Measurements from ENCODE around the gene ITIH5. TPM values are rescaled to one million over a fixed set of nuclear protein-coding genes. Genes with fewer than 3 reads are reported as not detected.
A peak's percentile ranks its signal among the peaks of the same experiment; 100 is the strongest.

Gene ITIH5
- total RNA-seq, 2 donors from 2014 or later: 15.9 to 74.5 TPM

GRCh38 chr10:7667262-7668141 is 736 bp upstream of the ITIH5 start:
- ATAC-seq (ENCODE audit: insufficient number of reproducible peaks, low FRiP score, low read depth) (no peak), DNase-seq (ENCODE audit: low spot score) (no peak)
- Histone ChIP-seq H3K27ac (no peak overlapping the region), H3K36me3 (no peaks in the 10 kb centered on the region), H3K4me3 (peak overlapping the region; percentile 37), H3K27me3 (replicated peaks; ENCODE audit: insufficient read depth) (no peaks in the 10 kb centered on the region), H3K9me3 (no peaks in the 10 kb centered on the region), H3K4me1 (ENCODE audit: control insufficient read depth in 1 of 2, low read depth in 2 of 2) (peaks cover 5 to 15% of the 10 kb centered on the region in 2 donors)
- TF ChIP-seq CTCF (IDR thresholded peaks at IDR 0.05): no peak

GRCh38 chr10:7665767-7666166 is 999 bp downstream of the ITIH5 start:
- ATAC-seq (ENCODE audit: insufficient number of reproducible peaks, low FRiP score, low read depth): no peak
- Histone ChIP-seq H3K27ac (no peak overlapping the region), H3K27me3 (replicated peaks; ENCODE audit: insufficient read depth) (no peaks in the 10 kb centered on the region), H3K9me3 (no peaks in the 10 kb centered on the region), H3K4me3 (peak overlapping the region; percentile 80), H3K4me1 (ENCODE audit: control insufficient read depth in 1 of 2, low read depth in 2 of 2) (peaks cover 5 to 15% of the 10 kb centered on the region in 2 donors), H3K36me3 (no peaks in the 10 kb centered on the region)
- DNase-seq (ENCODE audit: low spot score): no peak
- TF ChIP-seq CTCF (IDR thresholded peaks at IDR 0.05): no peak

- no peak overlapping the region for H3K27ac ChIP-seq
- H3K36me3 ChIP-seq: no peaks in the 10 kb centered on the region
- peaks cover 6 to 24% of the 10 kb centered on the region in 2 donors for H3K4me1 ChIP-seq (ENCODE audit: control insufficient read depth in 1 of 2, low read depth in 2 of 2)
- H3K27me3 ChIP-seq (replicated peaks; ENCODE audit: insufficient read depth): no peaks in the 10 kb centered on the region
- H3K4me3 ChIP-seq: no peak overlapping the region
- H3K9me3 ChIP-seq: no peaks in the 10 kb centered on the region
- TF ChIP-seq CTCF (IDR thresholded peaks at IDR 0.05): no peak
- ATAC-seq (ENCODE audit: insufficient number of reproducible peaks, low FRiP score, low read depth): no peak
- DNase-seq (ENCODE audit: low spot score): no peak
Observed at GRCh38 chr10:7664707-7665106, 2.1 kb downstream of the ITIH5 start.

- no peak for ATAC-seq (ENCODE audit: insufficient number of reproducible peaks, low FRiP score, low read depth)
- H3K27ac ChIP-seq: no peak overlapping the region
- no peaks in the 10 kb centered on the region for H3K27me3 ChIP-seq (replicated peaks; ENCODE audit: insufficient read depth)
- TF ChIP-seq CTCF (IDR thresholded peaks at IDR 0.05): no peak
- no peak for DNase-seq (ENCODE audit: low spot score)
- H3K9me3 ChIP-seq: no peaks in the 10 kb centered on the region
- peaks cover 10 to 28% of the 10 kb centered on the region in 2 donors for H3K4me1 ChIP-seq (ENCODE audit: control insufficient read depth in 1 of 2, low read depth in 2 of 2)
- no peaks in the 10 kb centered on the region for H3K36me3 ChIP-seq
- no peak overlapping the region for H3K4me3 ChIP-seq
Observed at GRCh38 chr10:7662522-7662921, 4.2 kb downstream of the ITIH5 start.

GRCh38 chr10:7659560-7659959 is 7.2 kb downstream of the ITIH5 start:
- Histone ChIP-seq H3K4me3 (no peak overlapping the region), H3K27ac (peak overlapping the region in 1 of 2 donors; percentile 55), H3K27me3 (replicated peaks; ENCODE audit: insufficient read depth) (no peaks in the 10 kb centered on the region), H3K9me3 (no peaks in the 10 kb centered on the region), H3K4me1 (ENCODE audit: control insufficient read depth in 1 of 2, low read depth in 2 of 2) (peaks cover 6 to 13% of the 10 kb centered on the region in 2 donors), H3K36me3 (no peaks in the 10 kb centered on the region)
- TF ChIP-seq CTCF (IDR thresholded peaks at IDR 0.05): no peak
- ATAC-seq (ENCODE audit: insufficient number of reproducible peaks, low FRiP score, low read depth) (no peak), DNase-seq (ENCODE audit: low spot score) (no peak)

Data from thoracic aorta (tissue), 2 donors.